Embryonic facial prominence (tissue), 1 donor: ENCODE data around the gene LCN1.

ENCODE experiments used
- DNase-seq: peaks from one replicate; pipeline ENCODE4 v3.0.0-alpha.2; 2016; ENCODE audit errors: extremely low spot score

LCN1 gene

DNA sequence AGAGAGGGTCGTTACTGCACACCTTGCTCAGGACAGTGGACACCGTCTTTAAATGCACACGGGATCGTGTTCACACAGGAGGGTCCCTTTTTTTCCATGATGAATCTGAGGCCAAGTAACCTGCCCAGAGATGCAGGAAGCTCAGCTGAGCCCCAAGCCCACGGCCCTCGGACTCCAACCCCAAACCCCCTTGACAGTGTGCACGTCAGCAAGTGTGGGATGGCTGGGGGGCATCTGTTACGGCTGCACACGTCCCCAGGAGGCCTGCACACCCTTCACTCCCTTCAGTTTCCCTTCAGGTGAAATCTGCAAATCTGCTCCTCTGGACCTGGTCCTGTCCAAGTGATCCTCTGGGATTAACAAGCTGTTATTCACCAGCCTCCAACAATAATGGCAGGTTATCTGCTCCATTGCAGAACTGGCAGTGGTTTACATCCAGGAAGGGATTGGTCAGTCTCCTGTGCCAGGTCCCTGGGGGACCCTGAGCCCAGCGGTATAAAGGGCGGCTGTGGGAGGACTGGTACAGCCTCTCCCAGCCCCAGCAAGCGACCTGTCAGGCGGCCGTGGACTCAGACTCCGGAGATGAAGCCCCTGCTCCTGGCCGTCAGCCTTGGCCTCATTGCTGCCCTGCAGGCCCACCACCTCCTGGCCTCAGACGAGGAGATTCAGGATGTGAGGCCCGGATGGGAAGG lies at the start of gene LCN1:
Gene LCN1 (plus strand): TSS at position 525 of the 692 bp plus-strand sequence. CDS start 58 bp downstream, at position 583.
- no peak for DNase-seq

DNA sequence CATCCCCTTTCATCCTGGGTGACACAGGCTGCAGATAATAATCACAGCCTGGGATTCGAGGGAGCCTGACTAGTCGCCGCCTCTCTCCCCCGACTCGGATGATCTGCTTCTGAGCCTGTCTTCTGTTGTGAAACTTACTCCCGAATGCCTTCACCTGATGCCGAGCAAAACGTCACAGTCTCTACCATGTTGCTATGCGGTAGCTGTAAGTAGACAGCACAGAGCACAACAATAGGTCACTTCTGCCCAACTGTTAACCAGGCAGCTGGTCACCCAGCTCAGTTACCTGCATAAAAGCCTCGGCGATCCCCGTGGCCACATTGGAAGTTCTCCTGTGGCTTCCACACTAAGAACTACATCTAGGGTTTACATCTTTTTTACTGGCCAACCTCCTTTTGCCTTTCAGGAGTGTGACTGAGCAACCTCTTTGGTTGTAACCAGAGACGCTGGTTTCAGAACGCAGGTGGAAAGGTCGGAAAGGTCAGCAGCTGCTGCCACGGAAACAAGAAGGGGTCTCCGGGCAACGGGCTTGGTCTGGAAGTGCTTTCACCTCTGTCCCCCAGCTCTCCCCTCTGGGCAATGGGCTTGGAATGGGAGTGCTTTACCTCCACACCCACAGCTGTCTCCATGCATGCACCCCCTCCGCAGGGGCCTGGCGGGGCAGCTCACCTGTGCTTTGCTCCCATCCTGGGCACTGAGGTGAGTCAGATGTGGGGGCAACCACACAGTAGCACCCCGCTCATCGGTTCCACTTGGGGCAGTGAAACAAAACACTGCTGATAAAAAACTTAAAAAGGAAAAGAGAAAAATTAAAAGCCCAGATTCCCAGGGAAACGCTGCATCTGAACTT lies 49.2 kb upstream of the LCN1 start:
- DNase-seq: no peak

DNA sequence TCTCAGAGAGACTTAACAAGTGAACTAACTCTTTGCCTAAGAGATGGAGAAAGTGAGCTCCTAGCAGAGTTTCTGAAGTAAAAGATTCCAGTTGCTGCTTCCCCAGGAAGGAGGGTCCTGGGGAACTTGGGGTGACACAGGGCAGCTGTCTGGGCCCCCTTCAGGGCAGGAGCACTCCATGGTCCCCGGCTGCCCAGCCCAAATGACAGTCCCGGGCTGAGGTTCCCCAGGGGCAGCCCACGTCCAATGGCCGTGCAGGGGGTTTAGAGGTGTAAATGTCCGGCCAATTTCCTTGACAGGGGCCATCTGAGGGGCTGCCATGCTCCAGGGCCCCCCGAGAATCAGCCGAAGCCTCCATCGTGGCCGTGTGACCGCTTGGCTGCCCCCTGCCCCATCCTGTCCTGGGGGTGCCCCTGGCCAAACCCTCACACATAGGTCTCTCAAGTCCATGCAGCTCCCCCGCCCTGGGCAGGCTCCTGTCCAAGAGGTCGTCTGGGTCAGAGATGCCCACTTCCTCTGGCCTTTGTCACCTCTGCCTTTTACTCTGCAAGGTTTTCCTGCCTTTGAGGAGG lies 47.2 kb upstream of the LCN1 start:
- no peak for DNase-seq

DNA sequence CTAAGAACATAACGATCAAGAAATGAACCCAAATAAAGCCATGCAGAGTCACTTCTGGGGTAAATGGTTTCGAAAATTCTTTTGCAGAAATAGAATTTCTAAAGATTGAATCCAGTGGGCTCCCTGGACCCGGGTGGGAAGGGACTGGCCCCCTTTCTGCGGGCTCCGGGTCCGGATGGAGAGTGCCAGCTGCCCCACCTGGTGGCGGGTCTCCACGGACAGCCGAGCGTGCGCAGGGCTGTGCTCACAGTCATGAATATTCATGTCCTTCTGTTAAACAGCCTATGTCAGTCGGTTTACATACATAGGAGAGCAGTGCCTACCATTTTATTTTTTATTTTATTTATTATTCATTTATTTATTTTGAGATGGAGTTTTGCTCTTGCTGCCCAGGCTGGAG lies 46.3 kb upstream of the LCN1 start:
- no peak for DNase-seq

DNA sequence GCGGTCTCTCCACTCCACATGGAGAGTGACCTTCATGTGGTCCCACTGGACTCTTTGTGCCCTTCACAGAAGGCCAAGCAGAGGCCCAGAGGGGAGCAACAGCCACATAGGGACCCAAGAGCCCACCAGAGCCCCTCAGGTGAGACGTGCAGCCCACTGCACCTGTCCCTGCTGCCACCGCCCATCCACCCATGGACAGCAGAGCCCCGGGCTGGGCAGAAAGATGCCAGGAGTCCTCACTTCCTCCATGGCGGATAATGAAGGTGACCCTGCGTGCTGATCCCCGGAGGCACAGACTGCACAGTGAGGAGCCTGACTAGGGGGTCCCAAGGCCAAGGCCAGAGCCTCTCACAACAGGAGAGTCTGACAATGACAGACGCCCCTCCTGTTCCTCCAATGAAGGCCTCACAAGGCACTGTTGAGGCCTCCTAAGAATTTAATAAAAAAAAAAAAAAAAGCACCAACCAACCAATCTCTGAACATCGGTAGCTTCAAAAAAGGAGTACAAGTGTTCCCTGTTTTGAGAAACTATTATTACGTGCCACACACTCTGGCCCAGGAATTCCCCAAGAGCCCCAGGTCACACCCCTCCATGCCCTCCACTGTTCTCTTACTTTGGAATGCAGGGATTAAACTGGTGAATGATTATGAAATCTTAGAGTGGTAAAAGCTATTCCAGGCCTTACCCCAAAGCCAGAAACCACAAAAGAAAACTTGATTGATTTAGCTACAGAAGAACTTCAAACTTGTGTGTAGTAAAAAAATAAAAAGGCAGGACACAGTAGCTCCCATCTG lies 44.5 kb upstream of the LCN1 start:
- no peak for DNase-seq

DNA sequence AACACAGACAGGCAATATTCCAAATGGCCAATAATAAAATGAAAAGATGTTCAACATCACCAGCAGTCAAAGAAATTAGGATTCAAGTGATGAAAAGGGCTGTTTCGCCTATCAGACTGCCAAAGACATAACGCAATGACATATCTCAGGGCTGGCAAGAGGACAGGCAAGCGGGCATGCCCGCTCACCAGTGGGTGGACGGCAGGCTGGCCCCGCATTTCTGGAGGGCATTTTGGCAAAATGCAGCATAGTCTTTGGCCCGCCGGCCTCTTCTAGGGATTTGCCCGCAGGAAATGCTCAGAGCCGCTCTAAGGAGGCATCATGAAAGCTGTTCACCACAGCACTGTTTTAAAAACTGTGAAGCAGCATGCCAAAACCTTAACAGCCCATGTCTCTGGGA lies 43.0 kb upstream of the LCN1 start:
- no peak for DNase-seq

DNA sequence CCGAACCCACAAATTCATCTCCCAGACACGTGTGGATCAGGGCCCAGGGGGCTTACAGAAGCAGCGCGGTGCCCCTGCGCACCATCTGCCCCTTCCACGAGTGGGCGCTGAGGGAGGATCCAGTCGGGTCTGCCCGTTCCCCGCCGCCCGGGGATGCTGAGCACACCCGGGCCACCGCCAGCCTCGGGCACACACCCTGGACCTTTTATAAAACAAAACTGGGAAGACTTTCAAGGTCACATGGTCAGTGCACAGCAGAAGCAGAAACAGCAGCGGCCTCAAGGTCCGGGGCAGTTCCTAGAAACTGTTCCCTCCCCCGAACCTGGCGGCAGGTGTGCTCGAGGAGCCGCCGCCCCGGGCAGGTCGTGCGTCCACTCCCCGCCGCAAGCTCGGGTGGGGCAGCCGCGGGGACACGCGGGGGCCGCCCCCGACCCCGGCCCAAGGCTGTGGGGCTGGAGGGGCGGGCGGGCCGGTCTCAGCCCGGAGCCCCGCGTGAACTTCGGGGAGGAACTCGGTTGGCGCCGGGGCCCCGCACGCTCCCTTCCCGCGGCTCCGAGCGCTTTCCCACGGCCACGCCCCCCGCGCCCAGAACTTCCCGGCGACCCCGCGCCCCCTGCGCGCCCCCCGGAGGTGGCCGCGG lies 42.3 kb upstream of the LCN1 start:
- no peak for DNase-seq

DNA sequence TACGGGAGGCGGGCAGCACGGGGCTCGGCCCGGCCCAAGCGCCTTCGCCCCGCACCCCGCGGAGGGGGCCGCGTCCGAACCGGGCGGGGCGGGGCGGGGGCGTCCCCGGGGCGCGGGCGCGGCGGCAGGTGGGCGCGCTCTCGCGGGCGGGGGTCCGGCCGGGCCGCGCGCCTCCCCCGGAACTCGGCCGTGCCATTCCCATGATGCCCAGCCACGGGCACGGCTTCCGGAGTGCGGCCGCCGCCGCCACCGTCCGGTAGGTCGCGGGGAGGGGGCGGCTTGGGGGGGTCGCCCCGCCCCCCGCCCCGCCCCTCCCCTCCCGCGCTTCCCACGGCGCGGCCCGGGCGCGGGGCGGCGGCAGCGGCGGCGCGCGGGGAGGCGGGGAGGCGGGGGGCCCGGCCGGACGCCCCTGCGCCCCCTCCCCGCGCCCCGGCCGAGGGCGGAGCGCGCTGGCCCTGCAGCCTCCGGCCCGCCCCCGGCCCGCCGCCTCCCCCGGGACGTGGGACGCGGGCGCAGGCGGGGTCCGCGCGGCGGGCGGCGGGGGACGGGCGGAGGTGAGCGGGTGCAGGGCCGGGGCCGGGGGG lies 41.7 kb upstream of the LCN1 start, which contains the start of gene PPP1R26:
Gene PPP1R26 (plus strand): TSS at position 314 of the 584 bp plus-strand sequence. CDS start 4,729 bp downstream, outside the sequence.
- no peak for DNase-seq

DNA sequence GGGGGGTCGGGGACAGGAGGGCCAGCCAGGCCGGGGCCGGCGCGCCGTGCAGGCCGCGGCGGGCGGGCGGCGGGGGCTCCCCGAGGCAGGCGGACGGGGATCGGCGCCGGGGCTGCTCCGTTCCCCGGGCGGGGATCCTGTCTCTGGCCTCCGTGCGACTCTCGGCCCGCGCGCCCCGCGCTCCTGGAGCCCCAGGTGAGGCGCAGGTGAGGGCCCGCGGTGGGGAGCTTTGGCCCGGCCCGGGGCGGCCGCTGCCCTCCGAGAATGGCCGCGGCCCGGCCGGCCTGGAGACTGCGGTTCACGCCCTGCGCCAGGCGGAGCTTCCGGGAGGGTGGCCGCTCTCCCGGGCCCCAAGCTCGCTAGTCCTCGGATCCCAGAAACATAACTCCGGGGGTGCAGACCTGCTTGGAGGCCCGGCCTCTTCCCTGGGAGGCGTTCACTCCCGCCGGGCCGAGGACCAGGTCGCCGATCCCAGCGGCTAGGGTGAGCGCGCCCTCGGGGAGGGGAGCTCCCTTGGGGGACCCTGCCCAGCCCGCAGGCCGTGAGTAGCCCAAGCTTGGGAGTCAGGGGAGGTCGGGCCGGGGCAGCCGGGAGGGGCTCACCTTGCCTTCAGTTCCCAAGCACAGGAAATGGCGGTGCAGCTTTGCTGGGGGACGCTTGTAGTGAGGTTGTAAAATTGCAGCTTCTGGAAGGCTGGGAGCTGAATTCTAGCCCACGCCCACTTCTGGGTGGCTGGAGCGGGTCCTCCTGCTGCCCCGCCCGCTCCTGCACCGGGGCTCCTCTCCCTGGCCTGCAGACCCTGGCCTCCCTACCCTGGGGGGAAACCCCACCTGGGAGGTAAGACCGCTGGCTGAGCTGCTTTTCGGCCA lies 40.9 kb upstream of the LCN1 start:
- DNase-seq: no peak

DNA sequence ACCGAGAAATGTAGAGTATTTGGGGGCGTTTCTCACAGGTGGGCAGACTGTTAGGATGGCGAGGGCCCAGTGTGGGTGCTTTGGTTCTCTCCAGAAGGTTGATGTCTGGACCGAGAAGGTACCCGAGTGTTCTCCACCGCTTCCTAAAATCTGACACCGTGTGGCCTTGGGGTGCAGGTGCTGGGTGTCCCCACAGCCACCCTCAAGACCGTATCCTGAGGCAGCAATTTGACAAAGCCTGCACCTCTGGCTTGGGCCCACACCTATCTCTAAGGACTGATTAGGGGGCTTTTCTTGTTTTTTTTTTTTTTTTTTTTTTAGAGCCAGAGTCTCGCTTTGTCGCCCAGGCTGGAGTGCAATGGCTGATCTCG lies 40.3 kb upstream of the LCN1 start:
- no peak for DNase-seq

DNA sequence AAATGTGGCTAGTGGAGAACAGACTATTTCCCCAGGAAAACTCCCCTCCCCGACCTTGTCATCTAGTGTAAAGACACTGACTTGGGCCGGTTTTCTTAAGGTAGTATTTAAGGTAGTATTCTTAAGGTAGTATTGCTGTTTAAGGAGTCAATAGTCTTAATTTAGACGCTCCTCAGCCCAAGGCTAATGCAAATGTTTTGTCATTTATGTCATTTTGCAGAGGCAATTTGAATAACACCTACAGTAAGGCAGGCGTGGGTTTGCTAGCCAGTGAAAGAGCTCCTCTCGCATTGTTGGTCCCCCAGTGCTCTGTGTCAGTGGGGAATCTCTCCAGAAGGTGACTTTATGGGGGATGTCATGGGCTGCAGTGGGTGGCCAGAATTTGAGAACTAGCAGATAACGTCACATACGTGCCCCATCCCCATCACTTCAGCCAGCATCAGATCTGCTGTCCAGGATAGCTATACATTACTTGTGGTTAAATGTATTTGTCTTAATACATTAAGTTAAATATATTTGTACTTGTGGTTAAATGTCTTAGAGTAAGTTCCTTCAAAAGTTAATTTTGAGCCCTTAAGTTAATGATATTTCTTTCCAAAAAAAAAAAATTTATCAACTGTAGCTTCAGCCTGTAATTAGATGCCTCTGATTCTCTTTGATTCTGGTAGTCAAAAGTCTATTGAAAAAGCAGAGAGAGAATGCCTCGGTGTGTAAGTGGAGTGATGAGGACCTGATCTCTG lies 39.1 kb upstream of the LCN1 start:
- DNase-seq: no peak

DNA sequence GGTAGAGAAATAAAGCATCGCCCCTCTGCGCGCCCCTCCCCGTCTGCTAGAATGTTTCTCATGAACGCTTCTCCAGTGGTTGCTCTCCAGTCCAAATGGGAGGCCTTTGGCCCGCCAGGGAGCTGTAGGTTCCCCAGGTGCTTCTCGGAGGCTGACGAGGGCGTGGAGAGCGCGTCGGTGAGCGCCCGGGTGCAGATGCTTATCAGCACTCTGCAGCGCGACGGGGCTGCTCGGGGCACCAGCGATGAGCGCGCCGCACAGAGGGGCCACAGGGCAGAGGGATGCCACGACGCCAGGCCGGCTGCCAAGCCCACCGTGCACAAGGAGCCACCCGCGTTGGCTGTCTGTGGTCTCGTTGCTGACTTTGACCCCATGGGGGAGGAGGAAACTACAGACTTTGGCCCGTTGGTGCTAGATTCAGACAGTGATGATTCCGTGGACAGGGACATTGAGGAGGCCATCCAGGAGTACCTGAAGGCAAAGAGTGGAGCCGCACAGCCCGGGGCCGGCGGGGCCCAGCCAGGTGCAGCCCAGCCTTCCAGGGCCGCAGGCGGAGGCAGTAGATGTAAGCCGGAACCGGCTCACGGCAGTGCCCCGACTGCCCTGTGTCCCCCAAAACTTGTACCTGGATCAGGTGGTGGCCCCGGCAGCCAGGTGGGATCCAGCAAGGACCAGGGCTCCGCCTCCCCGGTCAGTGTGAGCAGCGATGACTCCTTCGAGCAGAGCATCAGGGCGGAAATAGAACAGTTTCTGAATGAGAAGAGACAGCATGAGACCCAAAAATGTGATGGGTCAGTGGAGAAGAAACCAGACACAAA lies 36.6 kb upstream of the LCN1 start:
- DNase-seq: no peak

DNA sequence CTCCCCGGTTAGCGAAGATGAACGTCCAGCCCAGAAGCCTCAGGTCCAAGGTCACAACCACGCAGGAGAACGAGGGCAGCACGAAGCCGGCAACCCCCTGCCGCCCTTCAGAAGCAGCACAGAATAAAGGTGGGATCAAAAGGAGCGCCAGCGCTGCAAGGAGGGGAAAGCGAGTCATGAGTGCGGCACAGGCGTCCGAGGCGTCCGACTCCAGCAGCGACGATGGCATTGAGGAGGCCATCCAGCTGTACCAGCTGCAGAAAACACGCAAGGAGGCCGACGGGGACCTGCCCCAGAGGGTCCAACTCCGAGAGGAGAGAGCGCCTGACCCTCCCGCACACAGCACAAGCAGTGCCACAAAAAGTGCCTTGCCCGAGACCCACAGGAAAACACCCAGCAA lies 35.9 kb upstream of the LCN1 start:
- no peak for DNase-seq

DNA sequence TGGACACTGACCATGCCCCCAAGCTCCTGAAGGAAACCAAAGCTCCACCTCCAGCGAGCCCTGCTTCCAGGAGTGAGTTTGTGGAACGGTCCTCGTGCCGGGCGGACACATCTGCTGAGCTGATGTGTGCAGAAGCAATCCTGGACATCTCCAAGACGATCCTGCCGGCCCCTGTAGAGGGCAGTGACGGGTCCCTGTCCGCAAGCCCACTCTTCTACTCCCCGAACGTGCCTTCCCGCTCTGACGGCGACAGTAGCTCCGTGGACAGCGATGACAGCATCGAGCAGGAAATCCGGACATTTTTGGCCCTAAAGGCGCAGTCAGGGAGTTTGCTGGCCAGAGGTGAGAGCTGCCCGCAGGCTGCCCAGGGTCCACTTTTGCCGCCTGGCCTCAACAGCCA lies 35.4 kb upstream of the LCN1 start:
- DNase-seq: no peak

DNA sequence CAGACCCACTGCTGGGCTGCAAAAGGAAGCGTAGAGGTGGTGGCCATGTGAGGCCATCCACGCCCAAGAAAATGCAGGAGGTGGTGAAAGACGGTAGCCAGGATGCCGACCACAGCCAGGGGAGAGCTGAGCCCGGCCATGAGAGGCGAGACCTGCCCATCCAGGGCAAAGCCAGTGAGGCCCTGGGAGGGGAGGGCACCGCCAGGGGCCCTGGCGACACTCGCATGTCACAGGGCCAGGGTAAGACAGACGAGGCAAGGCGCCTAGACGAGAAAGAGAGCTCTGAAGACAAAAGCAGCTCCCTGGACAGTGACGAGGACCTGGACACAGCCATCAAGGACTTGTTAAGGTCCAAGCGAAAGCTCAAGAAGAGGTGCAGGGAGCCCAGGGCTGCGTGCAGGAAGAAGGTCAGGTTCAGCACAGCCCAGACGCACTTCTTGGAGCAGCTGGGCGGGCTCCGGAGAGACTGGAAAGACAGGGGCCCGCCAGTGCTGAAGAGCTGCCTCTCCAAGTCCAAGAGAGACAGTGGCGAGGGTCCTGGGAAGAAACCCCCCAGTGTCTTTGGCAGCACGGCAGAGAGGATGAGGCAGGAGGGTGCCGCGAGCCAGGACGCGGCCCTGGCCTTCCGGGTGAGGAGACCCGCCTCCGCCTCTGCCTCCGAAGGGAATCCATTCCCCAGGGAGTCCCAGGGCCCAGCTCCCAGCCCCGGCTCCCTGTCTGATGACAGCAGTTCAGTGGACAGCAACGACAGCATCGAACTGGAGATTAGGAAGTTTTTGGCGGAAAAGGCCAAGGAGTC lies 34.8 kb upstream of the LCN1 start:
- no peak for DNase-seq

DNA sequence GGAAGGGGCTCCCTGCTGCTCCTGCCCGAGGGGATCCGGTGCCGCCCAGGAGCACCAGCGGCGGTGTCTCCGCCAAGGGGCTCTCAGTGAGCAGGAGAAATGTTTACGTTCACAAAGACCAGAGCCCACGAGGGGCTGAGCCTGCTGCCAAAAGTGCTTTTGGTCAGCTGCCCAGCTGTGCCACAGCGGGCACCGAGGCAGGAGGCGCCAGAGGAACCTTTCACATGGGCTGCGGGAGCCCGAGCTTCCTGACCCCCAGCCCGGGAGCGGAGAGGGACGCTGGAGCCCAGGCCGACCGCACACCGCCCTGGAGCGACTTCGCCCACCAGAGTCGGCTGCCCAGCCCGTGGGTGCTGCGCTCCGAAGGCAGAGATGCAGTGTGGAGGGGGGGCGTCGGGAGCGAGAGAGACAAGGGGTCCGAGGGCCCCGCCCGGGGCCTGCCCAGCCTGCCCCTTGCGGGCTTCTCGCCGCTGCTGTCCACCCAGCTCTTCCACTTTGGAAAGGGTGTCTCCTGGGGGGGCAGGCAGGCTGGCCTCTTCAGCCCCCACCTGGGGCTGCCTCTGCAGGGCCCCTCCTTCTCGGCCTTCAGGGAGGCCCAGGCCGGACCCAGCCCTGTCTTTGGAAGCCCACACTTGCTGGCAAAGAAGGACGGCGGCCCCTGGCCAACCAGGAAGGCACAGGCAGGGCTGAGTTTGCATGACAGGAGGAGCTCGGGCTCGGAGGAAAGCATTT lies 33.8 kb upstream of the LCN1 start:
- DNase-seq: no peak

DNA sequence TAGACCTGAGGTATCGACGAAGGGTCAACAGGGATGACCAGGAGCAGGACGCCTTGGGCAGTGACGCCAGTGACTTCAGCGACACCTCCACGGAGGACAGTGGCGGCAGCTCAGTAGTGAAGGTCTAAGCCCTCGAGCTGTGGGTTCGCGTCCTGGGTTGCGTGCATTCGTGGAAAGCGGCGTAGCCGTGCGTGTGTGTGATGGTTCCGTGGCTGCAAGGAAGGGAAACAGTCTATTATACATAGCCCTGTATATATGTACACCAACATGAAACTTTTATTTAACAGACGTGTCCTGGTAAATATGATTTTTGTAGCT lies 33.3 kb upstream of the LCN1 start:
- no peak for DNase-seq
